Measurements from ENCODE around the gene LACC1.

GRCh38 chr13:43881580-43881979 is 1.9 kb downstream of the LACC1 start:
- TF ChIP-seq, protein P1, sequence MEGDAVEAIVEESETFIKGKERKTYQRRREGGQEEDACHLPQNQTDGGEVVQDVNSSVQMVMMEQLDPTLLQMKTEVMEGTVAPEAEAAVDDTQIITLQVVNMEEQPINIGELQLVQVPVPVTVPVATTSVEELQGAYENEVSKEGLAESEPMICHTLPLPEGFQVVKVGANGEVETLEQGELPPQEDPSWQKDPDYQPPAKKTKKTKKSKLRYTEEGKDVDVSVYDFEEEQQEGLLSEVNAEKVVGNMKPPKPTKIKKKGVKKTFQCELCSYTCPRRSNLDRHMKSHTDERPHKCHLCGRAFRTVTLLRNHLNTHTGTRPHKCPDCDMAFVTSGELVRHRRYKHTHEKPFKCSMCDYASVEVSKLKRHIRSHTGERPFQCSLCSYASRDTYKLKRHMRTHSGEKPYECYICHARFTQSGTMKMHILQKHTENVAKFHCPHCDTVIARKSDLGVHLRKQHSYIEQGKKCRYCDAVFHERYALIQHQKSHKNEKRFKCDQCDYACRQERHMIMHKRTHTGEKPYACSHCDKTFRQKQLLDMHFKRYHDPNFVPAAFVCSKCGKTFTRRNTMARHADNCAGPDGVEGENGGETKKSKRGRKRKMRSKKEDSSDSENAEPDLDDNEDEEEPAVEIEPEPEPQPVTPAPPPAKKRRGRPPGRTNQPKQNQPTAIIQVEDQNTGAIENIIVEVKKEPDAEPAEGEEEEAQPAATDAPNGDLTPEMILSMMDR (IDR thresholded peaks at IDR 0.05), result no peak
- TF ChIP-seq EZH2 (IDR thresholded peaks at IDR 0.05), result no peak
- no peak for TF ChIP-seq EZH2phosphoT487 (IDR thresholded peaks at IDR 0.05)

Measured in neural progenitor cell (in vitro differentiated cells).